HG03378 (cell line): Measurements from ENCODE around the gene IBA57.

Source experiments
- ATAC-seq: cut with Tn5 transposase; IDR thresholded peaks from one replicate; pipeline ENCODE4 v1.9.1; 2021; ENCODE audit warnings: mild to moderate bottlenecking, moderate library complexity; ENCODE audit not compliant: unreplicated experiment

The IBA57 gene

GRCh38 chr1:228155596-228156514, 9.7 kb upstream of the IBA57 start:
- ATAC-seq = no peak

- ATAC-seq = no peak
Observed at GRCh38 chr1:228156515-228156881, 9.1 kb upstream of the IBA57 start.

- no peak for ATAC-seq
Observed at GRCh38 chr1:228156941-228157728, 8.5 kb upstream of the IBA57 start.

GRCh38 chr1:228157729-228158126, 7.9 kb upstream of the IBA57 start:
- no peak for ATAC-seq

GRCh38 chr1:228158151-228159007, 7.2 kb upstream of the IBA57 start:
- no peak for ATAC-seq

- ATAC-seq = no peak
Observed at GRCh38 chr1:228159008-228159665, 6.5 kb upstream of the IBA57 start.

GRCh38 chr1:228160201-228160761, 5.3 kb upstream of the IBA57 start:
- no peak for ATAC-seq

GRCh38 chr1:228161362-228161761, 4.2 kb upstream of the IBA57 start:
- ATAC-seq = no peak

GRCh38 chr1:228161866-228162265, 3.7 kb upstream of the IBA57 start:
- ATAC-seq = no peak

GRCh38 chr1:228162286-228163006, 3.2 kb upstream of the IBA57 start:
- ATAC-seq = no peak

GRCh38 chr1:228163007-228163753, 2.4 kb upstream of the IBA57 start:
- no peak for ATAC-seq

GRCh38 chr1:228163776-228164519, 1.7 kb upstream of the IBA57 start:
- no peak for ATAC-seq

GRCh38 chr1:228164561-228165371, 838 bp upstream of the IBA57 start:
- no peak for ATAC-seq

- ATAC-seq = peak; percentile 27
Observed at GRCh38 chr1:228166170-228166936, 749 bp downstream of the IBA57 start.

- no peak for ATAC-seq
Observed at GRCh38 chr1:228168563-228169270, 3.1 kb downstream of the IBA57 start.

- no peak for ATAC-seq
Observed at GRCh38 chr1:228169345-228169744, 3.7 kb downstream of the IBA57 start.
